Gastroesophageal sphincter (tissue), 4 donors: ENCODE data around the gene UFM1. TPM values are rescaled to one million over a fixed set of nuclear protein-coding genes. Genes with fewer than 3 reads are reported as not detected.
"Not testable (repeated sequence)": the region's sequence is repeated elsewhere in the genome, so short reads cannot be mapped to it uniquely, and the experiment has no call there.

ENCODE experiments used
- ATAC-seq: fragments of 150-250 bp; one replicate; pipeline ENCODE4 v1.9.1; 2016; ENCODE audit warnings: mild to moderate bottlenecking, moderate library complexity
- H3K27ac ChIP-seq, 4 donors: fragments of 200-600 bp; sonication (generic) in 3 of 4; 1 replicate in 3 of 4; 2 replicates in 1 of 4; pipeline ENCODE4 v1.5.1; 2016 to 2019
- H3K27me3 ChIP-seq: fragments of 200-600 bp; sonication (generic); one replicate; pipeline ENCODE4 v1.5.1; 2019
- H3K36me3 ChIP-seq, 2 donors: fragments of 200-600 bp; sonication (generic); one replicate each; pipeline ENCODE4 v1.5.1; 2019; ENCODE audit warnings: control low read depth in 1 of 2
- H3K4me1 ChIP-seq, 3 donors: fragments of 200-600 bp; sonication (generic); 1 replicate in 2 of 3; 2 replicates in 1 of 3; pipeline ENCODE4 v1.5.1; 2016 to 2019; ENCODE audit warnings: control low read depth in 2 of 3
- H3K4me3 ChIP-seq, 2 donors: fragments of 200-600 bp; sonication (generic); one replicate each; pipeline ENCODE4 v1.5.1; 2019; ENCODE audit warnings: mild to moderate bottlenecking in 1 of 2, moderate library complexity in 1 of 2
- H3K9me3 ChIP-seq, 3 donors: fragments of 200-600 bp; sonication (generic); one replicate each; pipeline ENCODE4 v1.5.1; 2017 to 2019; ENCODE audit warnings: control low read depth in 2 of 3
- EP300 ChIP-seq: sonication (generic); formaldehyde crosslinking; IDR thresholded peaks from one replicate; pipeline ENCODE4 v1.6.1; 2017; ENCODE audit warnings: antibody characterized with exemption, mild to moderate bottlenecking
- POLR2A ChIP-seq, 2 donors: fragments of 450-650 bp; IDR thresholded peaks; one replicate each; pipeline ENCODE4 v1.6.1; 2017; ENCODE audit warnings: antibody characterized with exemption in 2 of 2, mild to moderate bottlenecking in 2 of 2, moderate library complexity in 1 of 2
- POLR2AphosphoS5 ChIP-seq: sonication (generic); formaldehyde crosslinking; IDR thresholded peaks from one replicate; pipeline ENCODE4 v1.6.1; 2017; ENCODE audit warnings: antibody characterized with exemption
- WGBS, 2 donors: methylation state at CpG; one replicate each; pipeline ENCODE4 v1.1.5; 2018; ENCODE audit warnings: low coverage in 1 of 2; 5-methylcytosine and 5-hydroxymethylcytosine counted together
- total RNA-seq, 4 donors: library from RNA; depleted of rRNA; stranded (reverse); fragments of >200 nt; gene quantifications; one replicate each; pipeline ENCODE4 v1.1.0, GENCODE V29; 2016
- TF ChIP-seq, protein P1 (sequence below), 4 experiments: fragments of 200-600 bp in 2 of 4; fragments of 450-650 bp in 2 of 4; sonication (generic) in 1 of 4; IDR thresholded peaks; one replicate each; pipeline ENCODE4 v1.5.1; 2017 to 2019; ENCODE audit warnings: antibody characterized with exemption in 4 of 4, mild to moderate bottlenecking in 2 of 4, moderate library complexity in 2 of 4

Gene UFM1
- total RNA-seq, 4 donors from 2014 or later = 37.9 to 66.2 (median 55.0) TPM

DNA sequence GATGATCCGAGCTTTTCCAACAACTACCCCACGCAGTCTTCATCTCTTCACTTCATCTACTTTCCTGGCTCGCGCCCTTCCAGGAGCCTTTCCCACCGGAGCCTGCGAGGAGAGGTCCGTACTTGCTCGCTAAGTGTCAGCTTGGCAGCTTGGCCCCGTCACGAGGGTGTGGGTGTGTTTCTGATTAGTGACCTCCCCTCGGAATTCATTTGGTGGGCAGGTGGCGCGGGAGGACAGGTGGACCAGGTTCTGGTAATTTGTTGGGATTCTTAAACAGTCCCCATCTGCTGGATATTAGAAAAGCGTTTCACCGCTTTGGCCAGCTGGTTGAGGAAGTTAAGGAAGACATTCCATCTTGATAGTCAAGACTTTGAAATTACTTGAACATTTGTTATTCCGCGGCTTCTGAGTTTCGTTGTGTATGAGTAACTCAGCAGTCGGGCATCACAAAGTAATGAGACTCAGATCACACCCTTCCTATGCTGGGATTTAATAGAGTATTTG is 515 bp downstream of the UFM1 start:
- peak; percentile 18 for ATAC-seq
- H3K4me1 ChIP-seq = peaks cover 5 to 30% (median 6%) of the 10 kb centered on the region in 3 donors
- TF ChIP-seq POLR2A (IDR thresholded peaks at IDR 0.05) (no peak), POLR2AphosphoS5 (no peak), EP300 (no peak)
- TF ChIP-seq, protein P1, sequence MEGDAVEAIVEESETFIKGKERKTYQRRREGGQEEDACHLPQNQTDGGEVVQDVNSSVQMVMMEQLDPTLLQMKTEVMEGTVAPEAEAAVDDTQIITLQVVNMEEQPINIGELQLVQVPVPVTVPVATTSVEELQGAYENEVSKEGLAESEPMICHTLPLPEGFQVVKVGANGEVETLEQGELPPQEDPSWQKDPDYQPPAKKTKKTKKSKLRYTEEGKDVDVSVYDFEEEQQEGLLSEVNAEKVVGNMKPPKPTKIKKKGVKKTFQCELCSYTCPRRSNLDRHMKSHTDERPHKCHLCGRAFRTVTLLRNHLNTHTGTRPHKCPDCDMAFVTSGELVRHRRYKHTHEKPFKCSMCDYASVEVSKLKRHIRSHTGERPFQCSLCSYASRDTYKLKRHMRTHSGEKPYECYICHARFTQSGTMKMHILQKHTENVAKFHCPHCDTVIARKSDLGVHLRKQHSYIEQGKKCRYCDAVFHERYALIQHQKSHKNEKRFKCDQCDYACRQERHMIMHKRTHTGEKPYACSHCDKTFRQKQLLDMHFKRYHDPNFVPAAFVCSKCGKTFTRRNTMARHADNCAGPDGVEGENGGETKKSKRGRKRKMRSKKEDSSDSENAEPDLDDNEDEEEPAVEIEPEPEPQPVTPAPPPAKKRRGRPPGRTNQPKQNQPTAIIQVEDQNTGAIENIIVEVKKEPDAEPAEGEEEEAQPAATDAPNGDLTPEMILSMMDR (IDR thresholded peaks at IDR 0.05) = no peak
- no peaks in the 10 kb centered on the region for H3K9me3 ChIP-seq
- H3K27me3 ChIP-seq = no peaks in the 10 kb centered on the region
- 0% methylated on average over 8 to 9 of the region's 19 CpGs for WGBS, 2 donors
- H3K4me3 ChIP-seq = peak overlapping the region; percentile 73 to 77
- peak overlapping the region; percentile 48 to 95 (median 89) for H3K27ac ChIP-seq
- H3K36me3 ChIP-seq = peaks cover 2 to 11% of the 10 kb centered on the region in 2 donors

DNA sequence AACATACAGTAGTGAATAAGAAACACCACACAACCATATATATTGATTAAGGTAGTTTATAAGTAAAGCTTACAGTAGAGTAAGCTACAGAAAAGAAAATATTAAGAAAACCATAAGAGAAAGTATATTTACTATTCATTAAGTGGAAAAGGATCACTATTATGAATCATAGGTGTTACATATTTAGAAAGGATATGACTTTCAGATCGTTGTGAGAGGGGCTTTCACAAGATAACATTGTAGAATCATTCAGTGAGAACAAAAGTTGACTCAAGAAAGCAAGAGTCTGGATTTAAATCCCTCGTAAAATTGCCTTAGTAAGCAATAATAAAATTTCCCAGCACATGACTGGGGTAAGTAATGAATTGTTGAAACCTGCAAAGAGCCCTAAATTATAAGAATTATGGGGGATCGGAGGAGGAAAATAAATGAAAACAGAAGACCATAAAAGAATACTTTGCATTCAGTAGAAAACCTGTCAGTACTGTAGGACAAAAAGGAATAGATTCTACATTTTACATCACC is 6.0 kb downstream of the UFM1 start:
- no peak overlapping the region for H3K27ac ChIP-seq
- no peaks in the 10 kb centered on the region for H3K27me3 ChIP-seq
- H3K36me3 ChIP-seq = peaks cover 2 to 39% of the 10 kb centered on the region in 2 donors
- no peaks in the 10 kb centered on the region for H3K9me3 ChIP-seq
- 86 to 93% methylated on average over 2 of the region's 3 CpGs for WGBS, 2 donors
- no peak for TF ChIP-seq EP300
- TF ChIP-seq, protein P1 (IDR thresholded peaks at IDR 0.05) = no peak
- no peak for TF ChIP-seq POLR2AphosphoS5
- no peak for TF ChIP-seq POLR2A (IDR thresholded peaks at IDR 0.05)
- H3K4me1 ChIP-seq = peaks cover 5 to 37% (median 6%) of the 10 kb centered on the region in 3 donors
- no peak overlapping the region for H3K4me3 ChIP-seq
- no peak for ATAC-seq

DNA sequence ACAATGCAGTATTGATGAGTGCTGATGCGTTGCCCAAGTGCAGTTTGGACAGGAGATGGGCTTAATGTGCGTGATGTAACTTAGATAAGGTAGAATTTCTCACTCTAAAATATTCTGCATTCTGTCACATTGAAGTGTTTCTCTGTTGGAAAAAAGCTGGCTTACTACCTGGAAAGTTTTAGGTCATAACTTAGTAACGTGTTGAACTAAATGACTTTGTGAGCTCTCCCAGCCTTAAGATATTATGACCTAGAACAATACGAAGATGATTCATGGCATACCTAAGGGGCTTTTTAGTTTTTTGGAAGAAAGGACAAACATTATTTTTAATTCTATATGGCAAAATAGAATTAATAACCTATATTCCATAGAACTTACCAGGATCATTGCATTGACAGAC is 9.0 kb downstream of the UFM1 start:
- peaks cover 2 to 69% of the 10 kb centered on the region in 2 donors for H3K36me3 ChIP-seq
- no peaks in the 10 kb centered on the region for H3K9me3 ChIP-seq
- H3K27ac ChIP-seq = no peak overlapping the region
- ATAC-seq = no peak
- H3K4me1 ChIP-seq = peaks cover 0 to 18% (median 0%) of the 10 kb centered on the region in 3 donors
- TF ChIP-seq, protein P1 (IDR thresholded peaks at IDR 0.05) = no peak
- TF ChIP-seq POLR2A (IDR thresholded peaks at IDR 0.05) = no peak
- 34 to 55% methylated on average over 4 of the region's 4 CpGs for WGBS, 2 donors
- no peaks in the 10 kb centered on the region for H3K27me3 ChIP-seq
- no peak overlapping the region for H3K4me3 ChIP-seq

DNA sequence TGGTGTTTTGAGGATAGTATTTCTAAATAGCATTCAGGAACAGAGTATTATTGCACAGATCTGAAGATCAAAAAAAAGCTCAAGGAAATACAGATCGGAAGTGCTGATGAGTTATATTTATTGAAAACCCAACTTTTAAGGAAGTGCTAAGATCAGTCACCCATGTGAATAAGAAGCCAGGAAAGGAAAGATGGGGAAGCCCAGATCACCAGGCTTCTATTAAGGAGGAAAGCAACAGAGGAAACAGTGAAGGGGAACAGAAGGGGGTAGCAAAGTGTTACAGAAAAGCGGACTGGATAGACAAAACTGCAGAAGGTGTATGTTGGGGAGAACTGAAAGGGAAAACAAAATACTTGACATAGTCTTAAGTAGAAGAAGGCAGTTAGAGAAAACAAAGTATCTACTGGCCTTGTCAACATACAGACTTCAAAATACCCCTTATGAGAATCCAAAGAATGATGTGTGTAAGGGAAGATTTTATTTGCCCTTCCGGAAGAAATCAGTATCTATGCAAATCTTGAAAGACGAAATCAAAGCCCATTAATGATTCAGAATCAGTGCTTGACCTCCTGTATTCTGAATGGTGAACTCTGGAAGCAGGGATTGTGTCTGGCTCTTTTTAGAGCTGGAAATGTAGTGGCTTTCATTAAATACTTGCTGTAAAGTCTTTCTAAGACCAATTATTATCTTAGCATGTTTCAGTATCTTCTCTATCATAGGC is 12.1 kb downstream of the UFM1 start:
- no peaks in the 10 kb centered on the region for H3K9me3 ChIP-seq
- peaks cover 0 to 18% (median 0%) of the 10 kb centered on the region in 3 donors for H3K4me1 ChIP-seq
- H3K27me3 ChIP-seq = no peaks in the 10 kb centered on the region
- no peak for ATAC-seq
- 83 to 86% methylated on average over 4 of the region's 4 CpGs for WGBS, 2 donors
- H3K27ac ChIP-seq = no peak overlapping the region
- peaks cover 0 to 48% of the 10 kb centered on the region in 2 donors for H3K36me3 ChIP-seq
- TF ChIP-seq, protein P1 (IDR thresholded peaks at IDR 0.05) = no peak
- no peak for TF ChIP-seq EP300
- TF ChIP-seq POLR2A (IDR thresholded peaks at IDR 0.05) = no peak
- no peak for TF ChIP-seq POLR2AphosphoS5
- no peak overlapping the region for H3K4me3 ChIP-seq

DNA sequence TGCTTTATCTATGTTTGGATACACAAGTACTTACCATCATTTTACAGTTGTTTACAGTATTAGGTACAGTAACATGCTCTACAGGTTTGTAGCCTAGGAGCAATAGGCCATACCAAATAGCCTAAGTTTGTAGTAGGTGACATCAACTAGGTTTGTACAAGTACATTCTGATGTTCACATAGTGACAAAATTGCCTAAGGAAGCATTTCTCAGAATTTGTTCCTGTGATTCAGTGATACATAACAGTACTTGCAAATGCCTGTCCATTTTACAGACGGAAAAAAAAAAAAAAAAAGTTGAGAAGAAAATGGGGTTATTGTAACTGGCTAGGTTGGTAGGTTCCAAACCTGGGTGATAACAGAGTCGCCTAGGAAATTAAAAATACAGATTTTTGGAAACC is 13.6 kb downstream of the UFM1 start:
- Histone ChIP-seq H3K4me1 (peaks cover 0 to 11% (median 0%) of the 10 kb centered on the region in 3 donors), H3K36me3 (peaks cover 0 to 36% of the 10 kb centered on the region in 2 donors), H3K4me3 (no peak overlapping the region), H3K27me3 (no peaks in the 10 kb centered on the region), H3K9me3 (no peaks in the 10 kb centered on the region), H3K27ac (no peak overlapping the region)
- no peak for ATAC-seq
- 94 to 100% methylated on average over 1 to 2 of the region's 2 CpGs for WGBS, 2 donors
- TF ChIP-seq POLR2AphosphoS5 (no peak), POLR2A (IDR thresholded peaks at IDR 0.05) (no peak), EP300 (no peak)
- TF ChIP-seq, protein P1 (IDR thresholded peaks at IDR 0.05) = no peak

DNA sequence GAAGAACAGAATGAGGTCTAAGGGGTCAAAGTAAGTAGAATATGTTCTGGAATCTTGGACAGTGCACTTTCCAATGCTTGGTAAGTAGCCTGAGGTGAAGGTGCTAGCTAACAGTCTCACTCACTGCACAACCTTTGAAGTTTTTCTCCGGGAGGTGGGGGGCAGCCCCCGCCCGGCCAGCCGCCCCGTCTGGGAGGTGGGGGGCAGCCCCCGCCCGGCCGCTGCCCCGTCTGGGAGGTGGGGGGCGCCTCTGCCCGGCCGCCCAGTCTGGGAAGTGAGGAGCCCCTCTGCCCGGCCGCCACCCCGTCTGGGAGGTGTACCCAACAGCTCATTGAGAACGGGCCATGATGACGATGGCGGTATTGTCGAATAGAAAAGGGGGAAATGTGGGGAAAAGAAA is 14.1 kb downstream of the UFM1 start:
- not testable (repeated sequence) for H3K4me3 ChIP-seq, H3K4me1 ChIP-seq, ATAC-seq, H3K27ac ChIP-seq, H3K27me3 ChIP-seq, H3K9me3 ChIP-seq
- peaks cover 0 to 36% of the 10 kb centered on the region in 2 donors for H3K36me3 ChIP-seq
- WGBS, 2 donors = no CpG with 5 or more reads among the region's 19 CpGs
